A549 (cell line): Measurements from ENCODE around the gene RNF126. TPM values are rescaled to one million over a fixed set of nuclear protein-coding genes. Genes with fewer than 3 reads are reported as not detected.

ENCODE experiments used
- ATAC-seq, 2 experiments: fragments of 200-7000 bp in 1 of 2; fragments of >200 bp in 1 of 2; cut with Nextera tagmentation in 1 of 2; cut with Tn5 transposase in 1 of 2; 3 replicates each; pipeline versions ENCODE4 v1.8.0 to v1.9.1; 2018 to 2020; ENCODE audit warnings: mild to moderate bottlenecking in 1 of 2, moderate library complexity in 1 of 2
- CTCF ChIA-PET: fragments of 300-600 bp; sonication (Branson Sonifier 250); formaldehyde crosslinking; extraction: SDS; loops from one replicate; lab custom pipeline; 2021; ENCODE audit warnings: antibody characterized with exemption, inconsistent platforms; lab: Yijun Ruan, JAX
- POLR2A ChIA-PET: fragments of 350-600 bp; formaldehyde crosslinking; extraction: SDS; loops from one replicate; lab custom pipeline; 2021; ENCODE audit warnings: antibody characterized with exemption, inconsistent platforms; lab: Yijun Ruan, JAX
- DNase-seq, 2 experiments: peaks; one replicate each; pipeline versions ENCODE4 v3.0.0 to v3.0.0-alpha.2; 2011 to 2016; ENCODE audit warnings: low read depth in 1 of 2, low spot score in 1 of 2
- FAIRE-seq: peaks from 2 replicates; lab custom pipeline; 2011; peaks lifted over from hg19 to GRCh38; lab: Jason Lieb, UNC
- H3K27ac ChIP-seq, 2 experiments: fragments of >200 bp; sonication (Bioruptor Twin); formaldehyde crosslinking; 3 replicates each; pipeline ENCODE4 v1.5.1; 2016 to 2017
- H3K4me1 ChIP-seq: fragments of >200 bp; sonication (Bioruptor Twin); formaldehyde crosslinking; 3 replicates; pipeline ENCODE4 v1.6.1; 2016
- H3K4me2 ChIP-seq: fragments of >200 bp; sonication (Bioruptor Twin); formaldehyde crosslinking; 3 replicates; pipeline ENCODE4 v1.6.1; 2016
- H3K4me3 ChIP-seq: fragments of >200 bp; sonication (Bioruptor Twin); formaldehyde crosslinking; 3 replicates; pipeline ENCODE4 v1.5.1; 2016
- H3K9me3 ChIP-seq: fragments of >200 bp; sonication (Bioruptor Twin); formaldehyde crosslinking; 3 replicates; pipeline ENCODE4 v1.6.1; 2016
- CHD4 ChIP-seq: fragments of 200-600 bp; sonication (generic); IDR thresholded peaks from 2 replicates; pipeline ENCODE4 v1.6.1; 2016; ENCODE audit warnings: antibody characterized with exemption, mild to moderate bottlenecking, borderline replicate concordance
- EHF ChIP-seq: fragments of 250-450 bp; sonication (Bioruptor Pico); IDR thresholded peaks from 2 replicates; pipeline ENCODE4 v1.5.0; 2020; ENCODE audit warnings: mild to moderate bottlenecking
- EHMT2 ChIP-seq: fragments of 200-600 bp; sonication (generic); IDR thresholded peaks from 2 replicates; pipeline ENCODE4 v1.6.1; 2016; ENCODE audit warnings: antibody characterized with exemption, low read depth, mild to moderate bottlenecking, moderate library complexity
- FOSL2 ChIP-seq, 2 experiments: fragments of 450-650 bp in 1 of 2; fragments of >200 bp in 1 of 2; sonication (Bioruptor Twin) in 1 of 2; formaldehyde crosslinking; IDR thresholded peaks; 2 replicates each; pipeline versions ENCODE4 v1.5.0 to v1.6.1; 2016 to 2020; ENCODE audit warnings: mild to moderate bottlenecking in 1 of 2, moderate library complexity in 1 of 2
- GATA3 ChIP-seq: IDR thresholded peaks from 2 replicates; pipeline ENCODE4 v1.6.1; 2012; ENCODE audit warnings: borderline replicate concordance
- HEYL ChIP-seq: fragments of 250-450 bp; sonication (Bioruptor Pico); IDR thresholded peaks from 2 replicates; pipeline ENCODE4 v1.8.0; 2021; ENCODE audit warnings: mild to moderate bottlenecking, moderate library complexity
- HOXB13 ChIP-seq: fragments of 250-450 bp; sonication (Bioruptor Pico); IDR thresholded peaks from 2 replicates; pipeline ENCODE4 v1.5.0; 2020; ENCODE audit warnings: low read depth, mild to moderate bottlenecking, moderate library complexity
- KDM5A ChIP-seq: fragments of 200-600 bp; sonication (generic); IDR thresholded peaks from 2 replicates; pipeline ENCODE4 v1.6.1; 2016; ENCODE audit warnings: antibody characterized with exemption, mild to moderate bottlenecking
- MAFK ChIP-seq: fragments of 450-650 bp; IDR thresholded peaks from 2 replicates; pipeline ENCODE4 v1.6.1; 2014; ENCODE audit not compliant: partially characterized antibody
- MYC ChIP-seq: IDR thresholded peaks from 2 replicates; pipeline ENCODE4 v1.6.1; 2012; ENCODE audit warnings: mild to moderate bottlenecking, inconsistent platforms, low read length, improper control_type of control experiment, borderline replicate concordance
- RARB ChIP-seq: fragments of 250-450 bp; sonication (Bioruptor Pico); IDR thresholded peaks from 2 replicates; pipeline ENCODE4 v1.8.0; 2021; ENCODE audit warnings: mild to moderate bottlenecking, moderate library complexity
- RCOR1 ChIP-seq: fragments of 150-350 bp; IDR thresholded peaks from 2 replicates; pipeline ENCODE4 v1.6.1; 2014; ENCODE audit warnings: antibody characterized with exemption, low read length, low read depth
- RNF2 ChIP-seq: fragments of 200-600 bp; sonication (generic); IDR thresholded peaks from 2 replicates; pipeline ENCODE4 v1.6.1; 2016; ENCODE audit warnings: low read depth, mild to moderate bottlenecking, antibody characterized with exemption, moderate library complexity, borderline replicate concordance
- SMC3 ChIP-seq: fragments of >200 bp; sonication (Bioruptor Twin); formaldehyde crosslinking; IDR thresholded peaks from 3 replicates; pipeline ENCODE4 v1.6.1; 2018; ENCODE audit warnings: inconsistent platforms
- TFCP2L1 ChIP-seq: fragments of 250-450 bp; sonication (Bioruptor Pico); IDR thresholded peaks from 2 replicates; pipeline ENCODE4 v1.5.0; 2021; ENCODE audit warnings: mild to moderate bottlenecking
- TP53 ChIP-seq: fragments of 250-450 bp; sonication (Bioruptor Pico); IDR thresholded peaks from 2 replicates; pipeline ENCODE4 v1.5.0; 2021; ENCODE audit warnings: mild to moderate bottlenecking, moderate library complexity
- ZC3H11A ChIP-seq: fragments of 450-650 bp; IDR thresholded peaks from 2 replicates; pipeline ENCODE4 v1.6.1; 2014; ENCODE audit warnings: antibody characterized with exemption, mild to moderate bottlenecking
- ZNF302 ChIP-seq: fragments of 250-450 bp; sonication (Bioruptor Pico); IDR thresholded peaks from 2 replicates; pipeline ENCODE4 v1.9.0; 2021; ENCODE audit warnings: inconsistent platforms, mild to moderate bottlenecking, moderate library complexity
- WGBS: methylation state at CpG from one replicate; pipeline ENCODE4 v1.1.6; 2017; ENCODE audit errors: missing lambda C conversion rate; 5-methylcytosine and 5-hydroxymethylcytosine counted together
- polyA plus RNA-seq, 4 experiments: library from polyadenylated mRNA; depleted of rRNA in 3 of 4; stranded (reverse); fragments of >200 nt; fragmentation: RNase III in 1 of 4; extraction: RNeasy Plus Mini Kit Qiagen cat#74134 plus additional on column Dnase treatment in 1 of 4; gene quantifications; 2 replicates in 3 of 4; 3 replicates in 1 of 4; pipeline ENCODE4 v1.2.3, GENCODE V29; 2011 to 2017
- TF ChIP-seq, protein P1 (sequence below): fragments of >200 bp; sonication (Bioruptor Twin); formaldehyde crosslinking; IDR thresholded peaks from 2 replicates; pipeline ENCODE4 v1.6.1; 2016
- TF ChIP-seq, protein P2 (sequence below): fragments of 250-450 bp; sonication (Bioruptor Pico); IDR thresholded peaks from 2 replicates; pipeline ENCODE4 v1.5.0; 2020; ENCODE audit warnings: low read depth, mild to moderate bottlenecking, moderate library complexity
- TF ChIP-seq, protein P3 (sequence below): fragments of >200 bp; sonication (Bioruptor Twin); formaldehyde crosslinking; IDR thresholded peaks from 3 replicates; pipeline ENCODE4 v1.5.1; 2016
- TF ChIP-seq, protein P4 (sequence below): fragments of >200 bp; sonication (Bioruptor Twin); formaldehyde crosslinking; IDR thresholded peaks from 3 replicates; pipeline ENCODE4 v1.6.1; 2016

RNF126 gene
- polyA plus RNA-seq, 2 of the 4 experiments (the other 2 are of a cell fraction) = 3.1 to 35.0 TPM

DNA sequence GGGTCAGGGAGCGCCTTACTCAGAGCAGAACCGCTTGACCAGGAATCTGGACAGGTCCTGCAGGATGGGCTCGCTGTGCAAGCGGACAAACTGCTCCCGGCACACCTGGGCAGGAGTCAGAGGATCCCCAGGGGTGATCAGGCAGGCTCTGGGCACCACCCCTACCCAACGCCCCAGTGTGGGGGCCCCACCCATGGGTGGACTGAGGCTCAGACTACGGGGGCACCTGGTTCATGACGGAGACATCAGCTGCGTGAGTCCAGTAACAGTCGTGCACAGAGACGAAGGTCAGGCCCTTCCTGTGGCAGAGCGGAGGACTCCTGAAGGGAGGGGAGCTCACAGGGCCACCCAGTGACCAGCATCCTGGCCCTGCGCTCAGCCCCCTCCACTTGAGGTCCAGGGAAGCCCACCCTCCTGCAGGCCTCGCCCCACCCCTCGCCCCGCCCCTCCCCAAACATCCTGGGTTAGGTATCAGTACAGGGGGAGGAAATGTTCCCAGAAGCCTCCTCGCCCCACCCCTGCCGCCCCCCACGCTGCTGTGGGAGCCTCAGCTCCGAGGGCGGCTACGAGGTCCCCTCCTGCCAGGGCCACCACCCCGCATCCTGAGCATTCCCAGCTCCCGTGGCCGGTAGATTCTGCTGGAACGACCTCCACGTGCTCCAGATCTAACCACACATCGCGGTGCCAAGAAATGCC, 45.3 kb downstream of the RNF126 start:
- ChIA-PET POLR2A (no interaction called here), CTCF (interaction anchor here (0.8 to 1.2 kb wide), 2 partner anchors 9 to 10 kb away, joined by 3 read pairs; no protein-coding TSS in a partner anchor)
- no peak overlapping the region for H3K4me2 ChIP-seq
- FAIRE-seq (no peak), DNase-seq (no peak), ATAC-seq (peak; percentile 3 to 25; a peak in 2 of 6 replicates)
- 92% methylated on average over 2 of the region's 29 CpGs for WGBS
- no peaks in the 10 kb centered on the region for H3K9me3 ChIP-seq
- H3K4me1 ChIP-seq = peaks cover 5% of the 10 kb centered on the region
- no peak overlapping the region for H3K4me3 ChIP-seq
- H3K27ac ChIP-seq = peak overlapping the region in 1 of 2 experiments; percentile 58; a peak in 2 of 6 replicates
- no peak for TF ChIP-seq ZC3H11A
- TF ChIP-seq HEYL (CRISPR knock-in tag) = no peak
- TF ChIP-seq MYC = no peak
- TF ChIP-seq ZNF302 (CRISPR knock-in tag) = no peak
- TF ChIP-seq GATA3 = no peak
- no peak for TF ChIP-seq EHMT2
- TF ChIP-seq, protein P1, sequence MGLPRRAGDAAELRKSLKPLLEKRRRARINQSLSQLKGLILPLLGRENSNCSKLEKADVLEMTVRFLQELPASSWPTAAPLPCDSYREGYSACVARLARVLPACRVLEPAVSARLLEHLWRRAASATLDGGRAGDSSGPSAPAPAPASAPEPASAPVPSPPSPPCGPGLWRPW = no peak
- TF ChIP-seq, protein P2, sequence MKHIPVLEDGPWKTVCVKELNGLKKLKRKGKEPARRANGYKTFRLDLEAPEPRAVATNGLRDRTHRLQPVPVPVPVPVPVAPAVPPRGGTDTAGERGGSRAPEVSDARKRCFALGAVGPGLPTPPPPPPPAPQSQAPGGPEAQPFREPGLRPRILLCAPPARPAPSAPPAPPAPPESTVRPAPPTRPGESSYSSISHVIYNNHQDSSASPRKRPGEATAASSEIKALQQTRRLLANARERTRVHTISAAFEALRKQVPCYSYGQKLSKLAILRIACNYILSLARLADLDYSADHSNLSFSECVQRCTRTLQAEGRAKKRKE (CRISPR knock-in tag) = no peak
- TF ChIP-seq EHF (CRISPR knock-in tag) = no peak
- no peak for TF ChIP-seq RCOR1
- TF ChIP-seq RNF2 = no peak
- TF ChIP-seq HOXB13 (CRISPR knock-in tag) = no peak
- no peak for TF ChIP-seq TP53 (CRISPR knock-in tag)
- no peak for TF ChIP-seq MAFK
- TF ChIP-seq KDM5A = no peak
- TF ChIP-seq, protein P3, sequence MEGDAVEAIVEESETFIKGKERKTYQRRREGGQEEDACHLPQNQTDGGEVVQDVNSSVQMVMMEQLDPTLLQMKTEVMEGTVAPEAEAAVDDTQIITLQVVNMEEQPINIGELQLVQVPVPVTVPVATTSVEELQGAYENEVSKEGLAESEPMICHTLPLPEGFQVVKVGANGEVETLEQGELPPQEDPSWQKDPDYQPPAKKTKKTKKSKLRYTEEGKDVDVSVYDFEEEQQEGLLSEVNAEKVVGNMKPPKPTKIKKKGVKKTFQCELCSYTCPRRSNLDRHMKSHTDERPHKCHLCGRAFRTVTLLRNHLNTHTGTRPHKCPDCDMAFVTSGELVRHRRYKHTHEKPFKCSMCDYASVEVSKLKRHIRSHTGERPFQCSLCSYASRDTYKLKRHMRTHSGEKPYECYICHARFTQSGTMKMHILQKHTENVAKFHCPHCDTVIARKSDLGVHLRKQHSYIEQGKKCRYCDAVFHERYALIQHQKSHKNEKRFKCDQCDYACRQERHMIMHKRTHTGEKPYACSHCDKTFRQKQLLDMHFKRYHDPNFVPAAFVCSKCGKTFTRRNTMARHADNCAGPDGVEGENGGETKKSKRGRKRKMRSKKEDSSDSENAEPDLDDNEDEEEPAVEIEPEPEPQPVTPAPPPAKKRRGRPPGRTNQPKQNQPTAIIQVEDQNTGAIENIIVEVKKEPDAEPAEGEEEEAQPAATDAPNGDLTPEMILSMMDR = no peak
- TF ChIP-seq CHD4 = no peak

DNA sequence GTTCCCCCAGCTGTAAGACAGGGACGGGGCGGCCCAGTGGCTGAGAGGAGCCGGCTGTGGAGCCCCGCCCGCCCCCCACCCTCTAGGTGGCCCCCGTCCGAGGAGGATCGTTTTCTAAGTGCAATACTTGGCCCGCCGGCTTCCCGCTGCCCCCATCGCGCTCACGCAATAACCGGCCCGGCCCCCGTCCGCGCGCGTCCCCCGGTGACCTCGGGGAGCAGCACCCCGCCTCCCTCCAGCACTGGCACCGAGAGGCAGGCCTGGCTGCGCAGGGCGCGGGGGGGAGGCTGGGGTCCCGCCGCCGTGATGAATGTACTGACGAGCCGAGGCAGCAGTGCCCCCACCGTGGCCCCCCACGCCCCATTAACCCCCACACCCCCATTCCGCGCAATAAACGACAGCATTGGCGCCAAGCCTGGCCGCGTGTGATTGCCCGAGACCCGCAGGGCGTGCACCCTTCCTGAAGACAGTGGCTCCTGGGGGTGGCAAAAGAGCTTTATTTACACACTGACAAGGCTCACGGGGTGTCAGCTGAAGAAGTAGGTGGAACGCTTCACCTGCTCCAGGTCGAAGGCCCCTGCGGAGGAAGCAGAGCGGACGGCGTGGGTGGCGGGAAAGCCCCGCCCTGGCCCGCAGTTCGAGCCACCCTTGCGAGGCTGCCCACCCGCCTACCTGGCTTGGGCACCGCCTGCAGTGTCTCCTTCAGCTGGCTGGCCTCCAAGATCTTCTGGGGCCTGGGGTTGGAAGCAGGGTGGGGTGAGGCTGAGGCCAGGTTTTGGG, 46.1 kb downstream of the RNF126 start:
- DNase-seq = no peak
- no peak for ATAC-seq
- H3K9me3 ChIP-seq = no peaks in the 10 kb centered on the region
- TF ChIP-seq, protein P4, sequence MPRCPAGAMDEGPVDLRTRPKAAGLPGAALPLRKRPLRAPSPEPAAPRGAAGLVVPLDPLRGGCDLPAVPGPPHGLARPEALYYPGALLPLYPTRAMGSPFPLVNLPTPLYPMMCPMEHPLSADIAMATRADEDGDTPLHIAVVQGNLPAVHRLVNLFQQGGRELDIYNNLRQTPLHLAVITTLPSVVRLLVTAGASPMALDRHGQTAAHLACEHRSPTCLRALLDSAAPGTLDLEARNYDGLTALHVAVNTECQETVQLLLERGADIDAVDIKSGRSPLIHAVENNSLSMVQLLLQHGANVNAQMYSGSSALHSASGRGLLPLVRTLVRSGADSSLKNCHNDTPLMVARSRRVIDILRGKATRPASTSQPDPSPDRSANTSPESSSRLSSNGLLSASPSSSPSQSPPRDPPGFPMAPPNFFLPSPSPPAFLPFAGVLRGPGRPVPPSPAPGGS = no peak
- TF ChIP-seq, protein P1 = no peak
- TF ChIP-seq FOSL2 (IDR thresholded peaks at IDR 0.05) (no peak), FOSL2 (CRISPR knock-in tag; IDR thresholded peaks at IDR 0.05) (no peak), RARB (CRISPR knock-in tag) (no peak), EHMT2 (no peak), TFCP2L1 (CRISPR knock-in tag) (no peak), SMC3 (no peak), HOXB13 (CRISPR knock-in tag) (no peak)
- WGBS = 93% methylated on average over 26 of the region's 58 CpGs
- peaks cover 3% of the 10 kb centered on the region; the same call in 1 of the 3 replicates for H3K4me1 ChIP-seq
- POLR2A ChIA-PET = no interaction called here
- CTCF ChIA-PET = interaction anchor here (0.8 to 1.2 kb wide), 2 partner anchors 8 to 11 kb away, joined by 3 read pairs; no protein-coding TSS in a partner anchor
- peak overlapping the region in 1 of 2 experiments; percentile 58; a peak in 1 of 6 replicates for H3K27ac ChIP-seq
- FAIRE-seq = no peak
- no peak overlapping the region for H3K4me2 ChIP-seq
- no peak overlapping the region for H3K4me3 ChIP-seq
